GM11168 (cell line): ENCODE measurements around the gene MYO1B.

Source experiments
- in situ Hi-C: fragments of 300-500 bp; cut with MboI; formaldehyde crosslinking; loops from one replicate; pipeline ENCODE4 v1.12.0; 2022; ENCODE audit warnings: low sequenced_read_pairs; ENCODE audit not compliant: unreplicated experiment

Gene MYO1B

DNA sequence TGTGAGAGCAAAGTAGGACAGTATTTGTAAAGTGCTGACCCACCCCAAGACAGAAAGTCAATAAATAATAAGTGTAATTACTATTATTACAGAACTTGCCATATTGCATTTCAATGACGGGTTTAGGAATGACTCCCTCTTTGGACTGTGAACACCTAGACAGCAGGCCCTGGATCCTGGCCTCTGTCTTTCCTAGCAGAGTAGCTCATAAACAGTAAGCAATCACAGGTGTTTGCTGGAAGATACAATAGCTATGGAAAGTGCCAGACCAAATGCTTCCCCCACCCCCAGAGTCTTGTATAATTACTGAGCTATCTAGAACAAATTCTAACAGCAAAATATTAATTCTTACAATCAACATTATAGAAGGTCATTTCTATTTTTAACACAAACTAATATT, 20.1 kb upstream of the MYO1B start:
- in situ Hi-C loops: no loop called here

DNA sequence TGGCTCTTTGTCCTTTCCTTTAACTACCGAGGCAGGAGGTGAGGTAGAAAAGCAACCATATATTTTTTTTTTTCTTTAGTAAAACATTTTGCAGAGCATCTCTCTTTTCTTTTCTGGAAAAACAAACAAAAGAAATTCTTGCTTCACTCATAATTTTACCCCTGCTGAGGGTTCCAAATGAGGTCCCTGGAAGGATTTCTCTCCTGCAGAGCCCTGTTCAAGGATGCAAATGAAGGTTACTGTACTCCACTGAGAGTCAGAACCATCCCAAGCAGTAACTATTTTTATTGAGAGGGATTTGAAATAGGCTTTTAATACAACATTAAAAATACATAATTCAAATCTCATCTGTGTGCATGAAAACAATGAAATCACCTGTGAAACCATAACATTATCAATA, 19.5 kb upstream of the MYO1B start:
- in situ Hi-C loops: no loop called here

DNA sequence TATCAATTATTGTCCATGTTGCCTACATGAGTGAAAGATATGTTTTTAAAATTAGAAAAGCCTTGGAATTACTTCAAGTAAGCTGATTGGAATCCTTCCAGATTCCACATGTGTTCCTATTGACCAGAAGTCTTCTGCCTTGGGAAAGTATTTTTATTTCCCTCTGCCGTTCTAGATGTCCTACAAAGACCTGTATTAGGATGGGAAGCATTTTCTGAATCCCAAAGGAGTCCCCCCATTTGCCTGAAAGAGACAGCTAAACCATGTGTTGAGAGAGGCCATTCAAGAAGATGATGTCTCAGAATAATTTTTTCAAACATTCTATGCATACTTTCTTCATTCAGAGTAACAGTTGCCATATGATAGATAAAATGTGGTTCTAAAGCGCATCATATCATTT, 19.0 kb upstream of the MYO1B start:
- in situ Hi-C loops: no loop called here

DNA sequence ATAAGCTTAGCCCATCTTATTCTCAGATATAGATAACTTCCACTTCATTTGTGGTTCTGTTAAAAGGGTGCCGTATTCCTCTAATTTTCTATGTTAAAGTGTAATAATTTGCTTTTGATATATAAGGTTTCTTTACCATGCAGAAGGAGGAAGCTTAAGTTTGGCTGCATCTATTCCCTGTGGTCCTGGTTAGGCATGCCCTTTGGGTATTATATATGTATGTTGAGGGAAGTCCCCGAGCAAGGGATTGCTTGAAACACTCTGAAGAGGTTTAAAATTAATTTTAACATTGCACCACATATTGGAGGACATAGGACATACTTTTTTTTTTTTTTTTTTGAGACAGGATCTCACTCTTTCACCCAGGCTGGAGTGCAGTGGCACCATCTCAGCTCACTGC, 16.9 kb upstream of the MYO1B start:
- in situ Hi-C loops: no loop called here

DNA sequence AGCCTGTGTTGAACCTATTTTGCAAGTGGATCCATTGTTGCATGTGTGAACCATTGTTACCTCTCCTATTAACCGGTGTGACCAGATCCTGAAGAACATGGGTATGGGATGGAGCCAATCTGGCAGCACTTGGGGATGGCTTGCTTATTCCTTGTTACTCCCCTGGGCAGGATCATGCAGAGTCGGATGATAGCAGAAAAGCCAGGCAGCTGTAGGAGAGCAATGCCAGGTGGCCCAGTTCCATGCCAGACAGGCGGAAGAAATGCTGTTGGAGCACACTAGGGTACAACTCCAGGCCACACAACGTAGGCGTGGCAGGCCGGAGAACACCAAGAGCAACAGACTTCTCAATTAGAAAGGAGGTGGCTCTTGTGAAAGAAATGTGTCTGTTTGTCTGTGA, 16.3 kb upstream of the MYO1B start:
- in situ Hi-C loops: no loop called here

DNA sequence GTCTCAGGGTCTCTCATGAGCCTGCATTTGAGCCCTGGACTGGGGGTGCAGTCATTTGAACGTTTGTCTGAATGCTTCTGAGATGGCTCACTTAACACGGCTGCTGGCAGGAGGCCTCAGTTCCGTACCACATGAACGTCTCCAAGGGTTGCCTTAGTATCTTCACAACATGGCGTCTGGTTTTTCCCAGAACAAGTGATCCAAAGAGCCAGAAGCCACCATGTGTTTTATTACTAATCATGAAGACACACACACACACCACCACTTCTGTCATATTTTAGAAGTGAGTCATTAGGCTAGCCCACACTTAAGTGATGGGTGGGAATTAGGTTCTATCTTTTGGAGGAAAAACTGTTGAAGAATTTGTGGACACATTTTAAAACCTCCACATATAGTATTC, 15.0 kb upstream of the MYO1B start:
- in situ Hi-C loops: no loop called here

DNA sequence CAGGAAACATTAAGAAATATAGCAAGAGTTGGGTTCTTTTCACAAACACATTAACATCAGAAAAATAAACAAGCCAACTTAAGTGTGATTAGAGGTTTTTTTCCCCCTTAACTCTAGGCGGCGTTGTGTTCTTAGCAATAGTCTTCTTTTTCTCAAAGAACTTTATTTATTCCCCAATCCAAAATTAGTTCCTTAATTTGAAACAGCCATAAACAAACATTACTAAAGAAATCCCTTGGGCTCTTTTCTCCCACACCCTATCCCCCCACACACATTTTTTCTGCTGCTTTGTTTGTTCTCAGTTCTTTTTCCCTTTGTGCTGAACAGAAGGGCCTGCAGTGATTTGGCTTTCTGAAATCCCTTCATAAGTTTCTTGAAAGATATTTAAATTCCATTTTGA, 13.2 kb upstream of the MYO1B start:
- in situ Hi-C loops: no loop called here

DNA sequence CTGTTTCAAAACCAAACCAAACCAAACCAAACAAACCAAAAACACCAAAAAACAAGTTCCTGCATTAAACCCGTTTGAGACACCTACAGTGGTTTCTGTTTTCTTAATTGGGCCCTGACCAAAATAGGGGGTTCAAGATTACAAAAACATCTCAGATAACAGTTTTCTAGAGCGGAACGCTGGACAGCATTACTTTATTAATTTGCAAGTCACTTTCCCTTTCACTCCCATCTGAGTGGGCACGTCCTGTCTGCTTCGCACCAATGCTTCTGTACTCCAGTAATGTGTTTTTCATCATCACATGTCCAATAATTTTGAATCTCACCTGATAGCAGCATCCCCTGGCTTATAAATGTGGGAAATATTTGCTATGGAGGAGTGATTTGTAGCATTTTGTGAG, 11.7 kb upstream of the MYO1B start:
- in situ Hi-C loops: no loop called here

DNA sequence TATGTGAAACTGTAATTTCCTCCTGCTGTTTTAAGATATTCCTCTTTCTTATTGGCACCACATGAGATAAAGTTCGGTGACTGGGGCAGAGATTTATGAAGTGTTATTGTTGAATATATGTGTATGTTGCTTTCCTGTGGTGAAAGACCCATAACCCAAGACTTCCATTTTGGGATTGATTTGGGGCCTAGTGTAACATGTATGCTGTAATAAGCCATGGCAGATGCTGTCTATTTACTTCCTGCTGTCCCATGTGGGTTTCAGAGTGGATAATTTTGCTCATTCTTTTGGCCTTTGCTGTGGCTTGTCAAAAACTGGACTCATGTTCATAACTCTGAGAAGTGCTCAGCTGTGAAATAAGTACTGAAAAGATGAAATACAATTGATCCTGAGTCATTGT, 10.8 kb upstream of the MYO1B start:
- in situ Hi-C loops: no loop called here

DNA sequence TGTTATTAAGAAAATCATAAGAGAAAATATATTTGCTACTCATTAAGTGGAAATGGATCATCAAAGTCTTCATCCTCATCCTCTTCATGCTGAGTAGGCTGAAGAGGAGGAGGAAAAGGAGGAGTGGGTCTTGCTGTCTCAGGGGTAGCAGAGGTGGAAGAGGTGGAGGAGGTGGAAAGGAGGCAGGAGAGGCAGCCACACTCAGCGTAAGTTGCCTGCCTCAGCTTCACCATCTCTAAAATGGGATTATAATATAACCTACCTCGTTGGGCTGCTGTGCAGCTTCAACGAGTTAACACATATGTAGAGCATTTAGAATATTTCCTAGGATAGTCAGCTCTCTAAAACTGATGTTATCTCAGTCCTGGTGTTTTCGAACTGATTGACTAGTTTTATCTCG, 4.3 kb upstream of the MYO1B start:
- in situ Hi-C loops: no loop called here

DNA sequence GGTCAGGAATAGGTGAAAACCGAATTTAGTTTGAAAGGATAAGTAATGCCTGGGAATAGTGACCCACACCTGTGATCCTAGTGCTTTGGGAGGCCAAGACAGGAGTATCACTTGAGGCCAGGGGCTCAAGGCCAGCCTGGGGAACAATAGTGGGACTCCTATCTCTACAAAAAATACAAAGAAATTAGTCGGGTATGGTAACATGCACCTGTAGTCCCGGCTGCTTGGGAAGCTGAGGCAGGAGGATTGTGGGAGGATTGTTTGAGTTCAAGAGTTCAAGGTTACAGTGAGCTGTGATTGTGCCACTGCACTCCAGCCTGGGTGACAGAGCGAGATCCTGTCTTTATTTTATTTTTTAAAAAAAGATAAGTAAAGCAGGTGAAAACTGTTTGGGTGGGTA, 3.8 kb upstream of the MYO1B start:
- in situ Hi-C loops: no loop called here

DNA sequence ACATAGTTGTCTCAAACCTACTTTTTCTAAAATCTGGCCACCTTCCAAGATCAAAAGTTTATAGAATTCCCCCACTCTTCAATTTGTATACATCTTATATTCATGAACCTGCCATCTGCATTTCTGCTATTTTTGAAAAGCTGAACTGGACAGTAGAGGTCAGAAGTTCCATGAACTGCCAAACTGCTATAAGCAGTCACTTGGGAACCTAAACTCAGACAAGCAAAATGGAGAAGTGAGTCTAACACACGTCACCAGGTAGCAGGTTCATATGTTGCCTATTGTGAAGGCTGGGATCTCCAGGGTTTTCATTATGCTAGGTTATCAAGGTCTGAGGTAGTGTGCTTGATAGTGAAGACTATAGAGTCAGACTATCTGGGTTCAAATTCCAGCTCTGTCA, 2.0 kb upstream of the MYO1B start:
- in situ Hi-C loops: no loop called here

DNA sequence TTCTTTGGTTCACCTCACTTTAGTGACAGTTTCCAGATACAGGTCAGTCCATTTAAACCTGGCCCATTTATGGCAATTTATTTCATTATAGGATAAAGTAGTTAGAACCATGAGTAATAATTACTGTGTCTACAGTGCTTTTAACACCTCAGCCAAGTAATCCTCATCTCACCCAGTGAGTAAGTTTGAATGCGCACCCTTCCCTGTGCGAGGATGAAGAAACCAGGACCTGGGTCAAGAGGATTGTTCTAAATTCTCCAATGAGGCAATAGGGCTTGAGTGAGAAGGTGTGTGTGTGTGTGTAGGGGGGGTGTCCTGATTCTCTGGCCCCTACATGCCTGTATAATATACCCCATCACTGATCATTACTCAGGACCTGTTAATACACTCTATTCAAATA, 854 bp upstream of the MYO1B start:
- in situ Hi-C loops: no loop called here

DNA sequence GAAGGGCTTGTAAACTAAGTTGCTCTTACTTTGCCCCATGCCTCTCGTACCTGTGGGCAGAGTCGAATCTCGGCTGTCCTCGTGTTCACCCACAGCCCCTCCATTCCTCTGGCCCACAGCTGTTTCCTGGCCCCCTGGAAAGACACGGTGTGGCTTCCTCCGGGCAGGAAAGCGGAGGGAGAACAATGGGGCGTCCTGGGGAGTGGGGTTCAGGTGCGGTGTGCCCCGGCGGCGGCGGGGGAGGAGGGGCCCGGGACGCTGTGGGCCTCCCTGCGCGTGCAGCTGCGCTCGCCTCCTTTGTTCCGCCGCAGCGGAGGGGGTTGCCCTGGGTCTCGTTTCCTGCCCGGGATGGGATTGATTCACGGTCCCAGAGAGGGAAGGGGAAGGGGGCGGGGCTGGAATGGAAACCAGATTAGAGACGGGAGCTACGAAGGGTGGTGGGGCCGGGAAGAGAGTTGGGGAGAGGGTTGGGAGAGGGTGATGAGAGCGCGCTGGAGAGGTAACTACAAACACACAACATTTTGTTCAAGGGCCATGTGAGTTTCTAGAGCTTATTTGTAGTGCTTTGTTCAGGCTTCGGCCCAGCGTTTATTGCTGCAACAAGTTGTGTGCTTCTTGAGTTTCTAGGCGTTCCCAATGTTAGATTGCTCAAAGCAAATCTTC, 796 bp downstream of the MYO1B start:
- in situ Hi-C loops: no loop called here

DNA sequence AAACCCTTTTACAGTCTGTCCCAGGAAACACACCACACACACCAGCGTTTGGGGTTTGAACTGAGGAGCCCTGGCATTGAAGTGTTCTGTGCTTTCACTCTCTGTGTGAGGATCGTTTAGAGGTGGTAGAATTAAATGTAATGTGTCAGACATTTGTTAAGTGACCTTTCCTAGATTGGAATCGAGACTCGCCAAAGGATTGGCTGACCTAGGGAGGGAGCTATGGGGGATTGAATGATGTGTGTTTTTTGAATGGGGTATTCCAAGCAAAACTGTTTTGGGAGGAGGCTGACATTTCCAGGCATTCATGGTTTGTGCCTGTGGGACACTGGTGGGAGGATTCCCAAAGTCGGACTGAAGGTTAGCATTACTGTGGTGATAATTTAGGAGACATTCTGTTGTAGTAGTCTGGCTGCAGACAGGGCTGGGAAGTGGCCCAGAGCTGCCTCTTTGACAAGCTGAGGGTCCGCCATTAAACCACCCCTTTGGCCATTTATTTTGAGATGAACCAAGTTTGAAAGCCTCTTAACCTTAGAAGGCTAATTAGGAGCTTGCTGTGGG, 1.7 kb downstream of the MYO1B start:
- in situ Hi-C loops: no loop called here

DNA sequence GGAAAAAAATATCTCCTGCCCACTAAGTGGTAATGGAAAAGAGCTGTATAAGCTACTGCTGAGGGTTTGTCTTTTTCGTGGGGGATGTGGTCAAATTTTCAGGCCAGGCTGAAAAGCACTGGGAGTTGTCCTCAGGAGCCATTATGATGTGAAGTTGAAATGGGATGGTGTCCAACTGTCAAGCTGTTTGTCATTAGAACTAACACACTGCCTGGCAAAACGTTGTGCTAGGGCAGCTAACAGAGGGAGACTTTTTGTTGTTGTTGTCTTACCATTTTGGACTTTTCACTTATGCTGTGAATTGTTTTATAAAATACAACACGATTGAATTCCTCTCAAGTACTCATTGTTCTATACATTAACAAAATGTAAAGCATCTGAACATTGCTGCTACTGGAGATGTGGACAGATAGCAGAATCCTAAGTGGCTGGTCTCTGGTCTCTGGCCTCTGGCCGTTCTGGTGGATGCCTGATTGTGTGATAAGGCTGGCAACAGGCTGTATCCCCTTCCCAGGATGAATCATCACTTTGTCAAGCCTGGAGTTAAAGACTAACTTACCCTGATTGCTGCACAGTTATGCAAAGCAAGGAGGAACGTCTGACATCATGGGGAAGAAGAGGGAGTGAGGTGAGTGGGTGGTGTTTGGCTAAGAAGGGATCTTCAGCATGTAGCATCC, 2.3 kb downstream of the MYO1B start:
- in situ Hi-C loops: no loop called here

DNA sequence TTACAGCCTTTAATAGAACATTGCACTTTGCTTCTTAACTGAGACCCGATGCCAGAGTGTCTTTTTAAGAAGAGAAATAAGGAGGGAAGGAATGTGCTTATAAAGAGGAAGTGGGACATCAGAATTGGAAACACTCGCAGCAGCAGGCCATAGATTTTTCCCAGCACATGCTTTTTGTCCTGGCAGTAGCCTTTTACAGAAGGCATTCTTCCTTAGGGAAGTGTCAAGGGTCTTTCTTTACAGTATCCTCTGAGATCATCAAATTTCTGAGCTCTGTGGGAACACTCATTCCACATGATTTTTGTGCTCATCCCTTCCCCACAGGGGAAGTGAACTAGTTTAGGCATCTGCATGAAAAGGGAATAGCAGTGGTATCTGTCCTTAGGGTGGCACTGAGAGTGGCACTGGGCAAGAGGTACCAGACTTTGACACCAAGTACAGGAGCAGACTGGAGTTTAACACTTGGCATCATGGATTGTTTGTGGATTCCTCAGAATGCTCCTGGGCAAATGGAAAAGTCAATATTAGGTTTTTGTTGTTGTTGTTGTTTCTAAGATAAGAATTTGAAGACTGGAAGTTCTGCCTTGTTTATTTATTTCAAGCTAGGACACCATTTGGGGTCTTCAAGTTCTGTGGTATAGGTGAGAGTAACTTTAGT, 4.1 kb downstream of the MYO1B start:
- in situ Hi-C loops: no loop called here

DNA sequence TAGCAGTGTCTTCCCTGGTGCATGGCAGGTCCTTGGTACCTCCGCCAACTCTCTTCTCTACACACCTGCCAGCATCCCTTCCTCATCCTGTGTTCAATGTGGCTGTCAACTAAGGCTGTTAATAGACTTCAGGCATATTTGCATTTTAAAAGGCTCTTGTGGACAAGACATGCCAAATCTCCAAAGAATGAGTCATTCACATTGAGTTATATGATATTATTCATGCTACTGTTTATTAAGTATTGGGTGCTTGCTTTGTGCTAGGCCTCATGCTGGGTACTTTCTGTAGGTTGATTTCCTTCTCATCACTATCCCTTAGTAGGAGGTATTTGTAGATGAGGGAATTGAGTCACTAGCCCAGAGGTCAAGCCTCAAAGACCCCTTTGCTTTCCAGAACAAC, 5.2 kb downstream of the MYO1B start:
- in situ Hi-C loops: no loop called here

DNA sequence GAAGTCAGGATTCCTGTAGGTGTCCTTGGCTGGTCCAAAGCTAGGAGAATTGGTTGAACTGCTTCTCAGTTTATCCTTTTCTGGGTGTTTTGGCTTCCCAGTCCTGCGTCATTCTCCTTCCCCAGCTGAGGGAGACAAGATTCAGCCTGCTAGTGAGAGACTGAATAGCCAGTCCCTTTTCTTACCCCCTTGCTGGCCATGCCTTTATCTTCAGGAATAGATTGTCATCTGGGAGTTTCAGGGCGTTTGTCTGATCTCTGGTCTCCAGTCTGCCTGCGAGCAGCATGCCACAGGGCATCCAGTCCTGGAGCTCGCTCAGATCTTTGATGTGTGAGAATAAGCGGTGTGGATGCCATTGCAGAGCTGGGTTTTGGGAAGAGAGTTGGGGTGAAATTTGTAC, 5.8 kb downstream of the MYO1B start:
- in situ Hi-C loops: no loop called here

DNA sequence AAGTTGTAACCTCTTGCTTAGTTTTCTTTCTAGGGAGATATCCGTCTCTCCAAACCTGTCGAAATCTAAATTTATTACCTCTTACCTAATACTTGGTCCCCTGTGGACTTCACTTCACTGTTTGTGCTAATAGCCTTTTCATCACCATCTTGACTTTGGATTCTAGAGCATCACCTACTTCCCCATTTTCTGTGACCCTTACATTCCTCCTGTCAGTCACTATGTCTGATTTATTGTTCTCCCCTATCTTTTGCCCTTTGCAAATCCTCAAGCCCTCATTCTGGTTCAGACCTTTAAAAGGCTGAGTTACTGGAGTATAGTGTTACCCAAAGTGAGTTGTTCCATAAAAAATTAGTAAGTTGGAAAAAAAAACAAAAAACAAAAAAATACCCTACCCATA, 7.5 kb downstream of the MYO1B start:
- in situ Hi-C loops: no loop called here

DNA sequence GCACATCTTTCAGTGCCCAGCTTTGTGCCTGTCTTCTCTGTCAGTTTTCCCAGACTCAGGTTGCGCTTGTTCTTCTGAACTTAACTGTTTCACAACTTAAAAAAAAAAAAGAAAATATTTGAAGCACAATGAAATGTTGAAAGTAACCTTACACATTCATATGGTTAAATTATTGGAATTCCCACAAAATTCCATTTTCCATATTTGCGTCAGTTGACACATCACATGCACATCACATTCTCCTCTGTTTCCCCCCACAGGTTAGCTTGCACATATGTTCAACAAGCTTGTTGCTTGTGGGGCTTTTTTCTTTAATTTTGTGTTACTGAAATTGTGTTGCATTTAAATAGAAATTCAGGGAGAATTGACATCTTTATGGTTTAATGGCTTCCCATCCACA, 8.3 kb downstream of the MYO1B start:
- in situ Hi-C loops: no loop called here

DNA sequence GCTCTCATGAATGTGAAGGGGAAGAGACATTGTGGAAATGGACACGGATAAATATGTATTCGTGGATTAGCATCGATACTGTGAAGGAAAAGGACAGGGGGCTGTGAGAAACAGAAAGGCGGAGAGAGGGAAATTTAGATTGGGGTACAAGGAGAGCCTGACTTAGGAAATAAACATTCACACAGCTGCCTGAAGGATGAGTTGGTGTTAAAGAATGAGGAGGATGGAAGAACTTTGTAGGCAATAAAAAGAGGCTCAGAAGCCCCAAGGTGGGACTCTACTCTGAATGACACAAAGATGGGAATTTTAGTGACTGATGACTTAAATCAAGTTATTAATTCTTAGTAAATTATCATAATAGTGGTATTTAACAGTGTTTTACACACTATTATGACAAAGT, 10.1 kb downstream of the MYO1B start:
- in situ Hi-C loops: no loop called here
